Measurements from ENCODE around the gene CTXN3.

DNA sequence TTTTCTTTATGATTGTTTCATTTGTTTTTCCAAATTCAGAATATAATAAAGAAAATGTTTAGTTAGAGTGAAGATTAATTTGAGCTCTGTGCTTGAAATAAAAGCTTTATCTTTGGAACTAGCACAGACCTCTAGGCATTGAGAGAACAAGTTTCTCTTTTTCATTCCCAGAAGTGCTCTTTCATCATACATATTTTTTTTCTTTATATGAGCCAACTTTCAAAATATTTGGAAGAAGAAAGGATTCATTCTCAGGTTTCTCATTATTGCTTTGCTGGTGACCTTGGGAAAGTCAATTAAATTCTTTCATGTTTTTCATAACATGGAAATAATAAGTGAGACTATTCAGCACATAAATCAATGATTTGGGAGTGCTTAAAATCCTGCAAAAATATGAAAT is 16.8 kb downstream of the CTXN3 start:
- TF ChIP-seq CTCF (IDR thresholded peaks at IDR 0.05), result no peak
- TF ChIP-seq POLR2A (IDR thresholded peaks at IDR 0.05), result no peak
